ENCODE measurements around the gene MYLK4.

Gene MYLK4

GRCh38 chr6:2710412-2710811 lies 40.3 kb downstream of the MYLK4 start:
- H3K4me3 ChIP-seq (ENCODE audit: low read depth in 1 of 2, low read length in 2 of 2), result no peak overlapping the region
- no peak overlapping the region for H3K27ac ChIP-seq (ENCODE audit: low read depth, low read length)
- H3K36me3 ChIP-seq (ENCODE audit: insufficient read depth, low read length), result no peaks in the 10 kb centered on the region
- H3K27me3 ChIP-seq (ENCODE audit: control insufficient read depth in 1 of 2, insufficient read depth in 2 of 2, low read length in 2 of 2), result no peaks in the 10 kb centered on the region
- no peaks in the 10 kb centered on the region for H3K9me3 ChIP-seq (ENCODE audit: low read length)
- no peak overlapping the region for H3K9ac ChIP-seq (ENCODE audit: low read length)
- H3K4me1 ChIP-seq (ENCODE audit: insufficient read depth, low read length), result peaks cover 22% of the 10 kb centered on the region

DNA sequence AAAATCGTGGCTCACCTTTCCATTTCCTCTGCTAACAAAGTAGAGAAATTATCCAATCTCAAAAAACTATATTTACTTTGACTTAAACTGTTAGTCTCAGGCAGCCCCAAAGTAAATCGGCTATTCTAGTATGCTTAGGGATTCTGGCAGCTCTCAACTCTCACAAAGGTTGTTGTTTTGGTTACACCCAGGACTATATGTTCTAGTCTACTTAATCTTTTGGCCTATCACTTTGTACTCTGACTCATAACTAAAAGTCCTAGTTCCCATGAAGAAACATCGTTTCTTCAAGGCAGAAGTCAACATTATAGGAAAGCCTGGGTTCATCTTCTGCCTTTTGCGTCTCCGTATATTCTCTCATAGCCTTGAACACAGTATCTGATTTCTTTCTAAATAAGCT lies 42.3 kb downstream of the MYLK4 start:
- Histone ChIP-seq H3K36me3 (ENCODE audit: insufficient read depth, low read length) (no peaks in the 10 kb centered on the region), H3K4me3 (ENCODE audit: low read depth in 1 of 2, low read length in 2 of 2) (no peak overlapping the region), H3K9ac (ENCODE audit: low read length) (no peak overlapping the region), H3K27ac (ENCODE audit: low read depth, low read length) (no peak overlapping the region), H3K9me3 (ENCODE audit: low read length) (no peaks in the 10 kb centered on the region), H3K27me3 (ENCODE audit: control insufficient read depth in 1 of 2, insufficient read depth in 2 of 2, low read length in 2 of 2) (no peaks in the 10 kb centered on the region), H3K4me1 (ENCODE audit: insufficient read depth, low read length) (peaks cover 4% of the 10 kb centered on the region)

DNA sequence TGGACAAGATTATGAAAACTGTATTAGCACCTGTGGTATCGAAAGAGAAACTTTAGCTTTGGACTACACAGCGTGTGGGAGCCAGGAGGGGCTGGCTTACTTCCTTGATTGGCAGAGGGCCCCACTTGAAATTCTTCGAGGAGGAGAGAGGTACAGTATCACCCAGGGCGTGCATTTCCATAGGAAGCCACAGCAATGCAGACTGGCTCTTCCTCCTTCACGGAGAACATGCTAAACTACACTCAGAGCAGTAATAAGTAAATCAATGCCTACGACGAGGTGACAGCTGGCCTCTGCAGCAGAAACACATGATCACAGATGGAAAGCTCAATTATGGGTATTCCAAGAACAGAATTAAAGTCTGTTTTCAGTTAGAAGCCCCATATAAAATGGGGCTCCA lies 44.2 kb downstream of the MYLK4 start:
- H3K4me3 ChIP-seq (ENCODE audit: low read depth in 1 of 2, low read length in 2 of 2), result no peak overlapping the region
- no peaks in the 10 kb centered on the region for H3K36me3 ChIP-seq (ENCODE audit: insufficient read depth, low read length)
- no peaks in the 10 kb centered on the region for H3K4me1 ChIP-seq (ENCODE audit: insufficient read depth, low read length)
- H3K27me3 ChIP-seq (ENCODE audit: control insufficient read depth in 1 of 2, insufficient read depth in 2 of 2, low read length in 2 of 2), result no peaks in the 10 kb centered on the region
- H3K9me3 ChIP-seq (ENCODE audit: low read length), result no peaks in the 10 kb centered on the region
- no peak overlapping the region for H3K9ac ChIP-seq (ENCODE audit: low read length)
- no peak overlapping the region for H3K27ac ChIP-seq (ENCODE audit: low read depth, low read length)

DNA sequence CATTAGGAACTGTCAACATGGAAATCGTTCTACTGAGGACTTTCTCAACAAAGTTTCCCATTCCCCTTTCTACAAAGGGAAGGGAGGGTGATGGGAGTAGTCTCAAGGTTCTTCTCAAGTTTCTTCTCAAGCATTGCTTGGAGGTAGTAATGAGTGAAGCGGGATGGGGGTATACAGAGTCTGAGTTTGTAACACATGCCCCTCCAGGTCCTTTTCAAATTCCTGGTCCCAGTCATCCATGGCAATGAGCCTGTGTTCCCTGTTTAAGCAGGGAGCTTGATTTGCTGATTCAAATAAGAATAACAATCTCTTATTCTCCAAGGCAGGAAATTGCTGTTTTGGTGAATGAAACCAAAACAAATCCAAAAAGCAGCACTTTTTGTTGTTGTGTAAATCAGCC lies 45.5 kb downstream of the MYLK4 start:
- no peaks in the 10 kb centered on the region for H3K9me3 ChIP-seq (ENCODE audit: low read length)
- H3K4me1 ChIP-seq (ENCODE audit: insufficient read depth, low read length), result no peaks in the 10 kb centered on the region
- H3K4me3 ChIP-seq (ENCODE audit: low read depth in 1 of 2, low read length in 2 of 2), result no peak overlapping the region
- no peaks in the 10 kb centered on the region for H3K36me3 ChIP-seq (ENCODE audit: insufficient read depth, low read length)
- no peak overlapping the region for H3K9ac ChIP-seq (ENCODE audit: low read length)
- H3K27me3 ChIP-seq (ENCODE audit: control insufficient read depth in 1 of 2, insufficient read depth in 2 of 2, low read length in 2 of 2), result no peaks in the 10 kb centered on the region
- H3K27ac ChIP-seq (ENCODE audit: low read depth, low read length), result no peak overlapping the region

- H3K9me3 ChIP-seq (ENCODE audit: low read length), result no peaks in the 10 kb centered on the region
- H3K4me3 ChIP-seq (ENCODE audit: low read depth in 1 of 2, low read length in 2 of 2), result no peak overlapping the region
- H3K27ac ChIP-seq (ENCODE audit: low read depth, low read length), result no peak overlapping the region
- no peaks in the 10 kb centered on the region for H3K36me3 ChIP-seq (ENCODE audit: insufficient read depth, low read length)
- H3K27me3 ChIP-seq (ENCODE audit: control insufficient read depth in 1 of 2, insufficient read depth in 2 of 2, low read length in 2 of 2), result no peaks in the 10 kb centered on the region
- H3K9ac ChIP-seq (ENCODE audit: low read length), result no peak overlapping the region
- H3K4me1 ChIP-seq (ENCODE audit: insufficient read depth, low read length), result no peaks in the 10 kb centered on the region
Measured at GRCh38 chr6:2697291-2697690, 53.4 kb downstream of the MYLK4 start.

GRCh38 chr6:2695454-2696095 lies 55.1 kb downstream of the MYLK4 start:
- Histone ChIP-seq H3K36me3 (ENCODE audit: insufficient read depth, low read length) (no peaks in the 10 kb centered on the region), H3K9me3 (ENCODE audit: low read length) (no peaks in the 10 kb centered on the region), H3K4me1 (ENCODE audit: insufficient read depth, low read length) (no peaks in the 10 kb centered on the region), H3K27ac (ENCODE audit: low read depth, low read length) (no peak overlapping the region), H3K27me3 (ENCODE audit: control insufficient read depth in 1 of 2, insufficient read depth in 2 of 2, low read length in 2 of 2) (no peaks in the 10 kb centered on the region), H3K4me3 (ENCODE audit: low read depth in 1 of 2, low read length in 2 of 2) (no peak overlapping the region), H3K9ac (ENCODE audit: low read length) (no peak overlapping the region)

DNA sequence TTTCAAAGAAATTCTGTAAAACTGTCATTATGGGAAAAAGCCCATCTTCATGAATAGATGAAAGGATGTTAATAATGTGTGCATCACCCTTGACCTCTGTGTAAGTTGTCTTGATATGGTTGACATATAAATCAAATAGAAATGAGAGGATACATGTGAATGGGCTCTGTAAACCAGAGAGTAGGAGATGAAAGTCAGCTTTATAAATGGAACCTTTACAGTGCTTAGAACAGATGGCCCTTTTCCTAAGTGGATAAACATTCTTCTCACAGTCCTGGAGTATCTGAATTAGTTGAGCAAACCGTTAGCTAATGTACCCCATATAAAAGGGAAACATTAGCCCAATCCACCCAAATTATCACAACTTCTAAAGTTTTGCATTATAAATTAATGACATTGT lies 57.5 kb downstream of the MYLK4 start:
- Histone ChIP-seq H3K36me3 (ENCODE audit: insufficient read depth, low read length) (no peaks in the 10 kb centered on the region), H3K27ac (ENCODE audit: low read depth, low read length) (no peak overlapping the region), H3K9ac (ENCODE audit: low read length) (no peak overlapping the region), H3K4me3 (ENCODE audit: low read depth in 1 of 2, low read length in 2 of 2) (no peak overlapping the region), H3K9me3 (ENCODE audit: low read length) (no peaks in the 10 kb centered on the region), H3K27me3 (ENCODE audit: control insufficient read depth in 1 of 2, insufficient read depth in 2 of 2, low read length in 2 of 2) (no peaks in the 10 kb centered on the region), H3K4me1 (ENCODE audit: insufficient read depth, low read length) (no peaks in the 10 kb centered on the region)

- no peak overlapping the region for H3K4me3 ChIP-seq (ENCODE audit: low read depth in 1 of 2, low read length in 2 of 2)
- H3K9me3 ChIP-seq (ENCODE audit: low read length), result no peaks in the 10 kb centered on the region
- no peak overlapping the region for H3K27ac ChIP-seq (ENCODE audit: low read depth, low read length)
- no peak overlapping the region for H3K9ac ChIP-seq (ENCODE audit: low read length)
- H3K36me3 ChIP-seq (ENCODE audit: insufficient read depth, low read length), result no peaks in the 10 kb centered on the region
- no peaks in the 10 kb centered on the region for H3K27me3 ChIP-seq (ENCODE audit: control insufficient read depth in 1 of 2, insufficient read depth in 2 of 2, low read length in 2 of 2)
- no peaks in the 10 kb centered on the region for H3K4me1 ChIP-seq (ENCODE audit: insufficient read depth, low read length)
Measured at GRCh38 chr6:2688401-2689064, 62.2 kb downstream of the MYLK4 start.

GRCh38 chr6:2687456-2687855 lies 63.3 kb downstream of the MYLK4 start:
- no peak overlapping the region for H3K4me3 ChIP-seq (ENCODE audit: low read depth in 1 of 2, low read length in 2 of 2)
- no peaks in the 10 kb centered on the region for H3K4me1 ChIP-seq (ENCODE audit: insufficient read depth, low read length)
- H3K27ac ChIP-seq (ENCODE audit: low read depth, low read length), result no peak overlapping the region
- H3K36me3 ChIP-seq (ENCODE audit: insufficient read depth, low read length), result no peaks in the 10 kb centered on the region
- H3K9me3 ChIP-seq (ENCODE audit: low read length), result no peaks in the 10 kb centered on the region
- no peaks in the 10 kb centered on the region for H3K27me3 ChIP-seq (ENCODE audit: control insufficient read depth in 1 of 2, insufficient read depth in 2 of 2, low read length in 2 of 2)
- H3K9ac ChIP-seq (ENCODE audit: low read length), result no peak overlapping the region

GRCh38 chr6:2686515-2686914 lies 64.2 kb downstream of the MYLK4 start:
- H3K4me3 ChIP-seq (ENCODE audit: low read depth in 1 of 2, low read length in 2 of 2), result no peak overlapping the region
- no peaks in the 10 kb centered on the region for H3K36me3 ChIP-seq (ENCODE audit: insufficient read depth, low read length)
- H3K9ac ChIP-seq (ENCODE audit: low read length), result no peak overlapping the region
- no peaks in the 10 kb centered on the region for H3K4me1 ChIP-seq (ENCODE audit: insufficient read depth, low read length)
- H3K9me3 ChIP-seq (ENCODE audit: low read length), result no peaks in the 10 kb centered on the region
- no peaks in the 10 kb centered on the region for H3K27me3 ChIP-seq (ENCODE audit: control insufficient read depth in 1 of 2, insufficient read depth in 2 of 2, low read length in 2 of 2)
- H3K27ac ChIP-seq (ENCODE audit: low read depth, low read length), result no peak overlapping the region

- no peak overlapping the region for H3K9ac ChIP-seq (ENCODE audit: low read length)
- H3K4me3 ChIP-seq (ENCODE audit: low read depth in 1 of 2, low read length in 2 of 2), result no peak overlapping the region
- no peaks in the 10 kb centered on the region for H3K36me3 ChIP-seq (ENCODE audit: insufficient read depth, low read length)
- H3K27ac ChIP-seq (ENCODE audit: low read depth, low read length), result no peak overlapping the region
- no peaks in the 10 kb centered on the region for H3K27me3 ChIP-seq (ENCODE audit: control insufficient read depth in 1 of 2, insufficient read depth in 2 of 2, low read length in 2 of 2)
- no peaks in the 10 kb centered on the region for H3K9me3 ChIP-seq (ENCODE audit: low read length)
- no peaks in the 10 kb centered on the region for H3K4me1 ChIP-seq (ENCODE audit: insufficient read depth, low read length)
Measured at GRCh38 chr6:2684766-2685754, 65.7 kb downstream of the MYLK4 start.
